MM.1S (cell line): Measurements from ENCODE around the gene ACTN4.

Experiments
- DNase-seq: peaks from one replicate; pipeline ENCODE4 v3.0.0-alpha.2; 2015
- H2AFZ ChIP-seq: fragments of 300-600 bp; sonication (generic); 2 replicates; pipeline ENCODE4 v1.6.0; 2016; ENCODE audit warnings: antibody characterized with exemption, low read length
- H3F3A ChIP-seq: fragments of 300-600 bp; sonication (generic); 2 replicates; pipeline ENCODE4 v1.6.1; 2016; ENCODE audit warnings: mild to moderate bottlenecking, antibody characterized with exemption, low read length, moderate library complexity, mixed read lengths; ENCODE audit not compliant: insufficient read depth
- H3K27ac ChIP-seq: fragments of 300-600 bp; sonication (generic); 2 replicates; pipeline ENCODE4 v1.5.1; 2016; ENCODE audit warnings: mild to moderate bottlenecking, low read length
- H3K27me3 ChIP-seq: fragments of 300-600 bp; sonication (generic); replicated peaks from 2 replicates; pipeline ENCODE4 v1.6.0; 2016; ENCODE audit warnings: low read length; ENCODE audit not compliant: insufficient read depth
- H3K36me3 ChIP-seq: fragments of 300-600 bp; sonication (generic); replicated peaks from 2 replicates; pipeline ENCODE4 v1.6.1; 2016; ENCODE audit warnings: mild to moderate bottlenecking, low read length, mixed read lengths; ENCODE audit not compliant: insufficient read depth
- H3K4me1 ChIP-seq: fragments of 300-600 bp; sonication (generic); 2 replicates; pipeline ENCODE4 v1.6.1; 2016; ENCODE audit warnings: low read length, mixed read lengths
- H3K4me2 ChIP-seq: fragments of 300-600 bp; sonication (generic); 2 replicates; pipeline ENCODE4 v1.6.0; 2016; ENCODE audit warnings: low read depth, low read length
- H3K4me3 ChIP-seq: fragments of 300-600 bp; sonication (generic); 2 replicates; pipeline ENCODE4 v1.5.1; 2016; ENCODE audit warnings: low read length, mixed read lengths
- H3K79me2 ChIP-seq: fragments of 300-600 bp; sonication (generic); 2 replicates; pipeline ENCODE4 v1.6.1; 2016; ENCODE audit warnings: mixed run types, low read length, mixed read lengths
- H3K9ac ChIP-seq: fragments of 300-600 bp; sonication (generic); 2 replicates; pipeline ENCODE4 v1.6.1; 2016; ENCODE audit warnings: low read length, mixed read lengths
- H3K9me2 ChIP-seq: fragments of 300-600 bp; sonication (generic); replicated peaks from 2 replicates; pipeline ENCODE4 v1.6.1; 2016; ENCODE audit warnings: mild to moderate bottlenecking, low read length, mixed read lengths; ENCODE audit not compliant: insufficient read depth
- H3K9me3 ChIP-seq: fragments of 300-600 bp; sonication (generic); replicated peaks from 2 replicates; pipeline ENCODE4 v1.6.1; 2016; ENCODE audit warnings: mild to moderate bottlenecking, low read length, mixed read lengths; ENCODE audit not compliant: insufficient read depth
- H4K20me1 ChIP-seq: fragments of 300-600 bp; sonication (generic); 2 replicates; pipeline ENCODE4 v1.6.1; 2016; ENCODE audit warnings: mild to moderate bottlenecking, low read length, moderate library complexity, mixed read lengths; ENCODE audit not compliant: insufficient read depth
- CTCF ChIP-seq: fragments of 300-600 bp; sonication (generic); IDR thresholded peaks from 2 replicates; pipeline ENCODE4 v1.5.1; 2016; ENCODE audit warnings: antibody characterized with exemption, low read length, mixed read lengths
- EZH2 ChIP-seq: fragments of 300-600 bp; sonication (generic); optimal IDR thresholded peaks from 2 replicates; pipeline ENCODE3; 2017; ENCODE audit warnings: low read depth, mild to moderate bottlenecking, antibody characterized with exemption, low read length, mixed read lengths
- EZH2phosphoT487 ChIP-seq: fragments of 300-600 bp; sonication (generic); IDR thresholded peaks from 2 replicates; pipeline ENCODE4 v1.6.1; 2018; ENCODE audit warnings: antibody characterized with exemption, low read length

The ACTN4 gene

GRCh38 chr19:38780443-38780842 is 133.0 kb downstream of the ACTN4 start:
- TF ChIP-seq EZH2 (no peak), EZH2phosphoT487 (no peak), CTCF (no peak)
- no peak overlapping the region for H3K4me2 ChIP-seq
- no peak overlapping the region for H3K9ac ChIP-seq
- H3K9me3 ChIP-seq = no peaks in the 10 kb centered on the region
- H3K27me3 ChIP-seq = peaks cover 35% of the 10 kb centered on the region
- no peak for DNase-seq
- H3K9me2 ChIP-seq = no peaks in the 10 kb centered on the region
- no peaks in the 10 kb centered on the region for H3F3A ChIP-seq
- H3K27ac ChIP-seq = no peak overlapping the region
- H3K4me1 ChIP-seq = no peaks in the 10 kb centered on the region
- no peaks in the 10 kb centered on the region for H4K20me1 ChIP-seq
- H3K79me2 ChIP-seq = no peaks in the 10 kb centered on the region
- no peaks in the 10 kb centered on the region for H3K36me3 ChIP-seq
- no peak overlapping the region for H3K4me3 ChIP-seq
- H2AFZ ChIP-seq = no peak overlapping the region

GRCh38 chr19:38781058-38781457 is 133.6 kb downstream of the ACTN4 start:
- Histone ChIP-seq H3K9me2 (no peaks in the 10 kb centered on the region), H3K4me1 (no peaks in the 10 kb centered on the region), H2AFZ (no peak overlapping the region), H3K9me3 (no peaks in the 10 kb centered on the region), H3K4me2 (no peak overlapping the region), H3F3A (no peaks in the 10 kb centered on the region), H3K9ac (no peak overlapping the region), H4K20me1 (no peaks in the 10 kb centered on the region), H3K4me3 (no peak overlapping the region), H3K27me3 (peaks cover 35% of the 10 kb centered on the region), H3K27ac (no peak overlapping the region), H3K79me2 (no peaks in the 10 kb centered on the region), H3K36me3 (no peaks in the 10 kb centered on the region)
- DNase-seq = no peak
- TF ChIP-seq CTCF = no peak
